Smooth muscle cell (in vitro differentiated cells): ENCODE results near the gene WASHC2A. TPM values are rescaled to one million over a fixed set of nuclear protein-coding genes. Genes with fewer than 3 reads are reported as not detected.
"Not testable (repeated sequence)": the region's sequence is repeated elsewhere in the genome, so short reads cannot be mapped to it uniquely, and the experiment has no call there.

Source experiments
- DNase-seq: peaks from one replicate; lab custom pipeline; 2025; ENCODE audit not compliant: unreplicated experiment; lab: John Stamatoyannopoulos, UW
- H2AFZ ChIP-seq: fragments of 200-600 bp; sonication (generic); 2 replicates; pipeline ENCODE4 v1.6.0; 2016; ENCODE audit warnings: antibody characterized with exemption, low read depth, mild to moderate bottlenecking
- H3F3A ChIP-seq: fragments of 200-600 bp; sonication (generic); 2 replicates; pipeline ENCODE4 v1.6.0; 2017; ENCODE audit warnings: antibody characterized with exemption, low read depth
- H3K27ac ChIP-seq: fragments of 200-600 bp; sonication (generic); 2 replicates; pipeline ENCODE4 v1.5.1; 2016; ENCODE audit warnings: low read depth, mild to moderate bottlenecking
- H3K27me3 ChIP-seq: fragments of 200-600 bp; sonication (generic); 2 replicates; pipeline ENCODE4 v1.6.1; 2016; ENCODE audit warnings: low read depth, mild to moderate bottlenecking
- H3K36me3 ChIP-seq: fragments of 200-600 bp; sonication (generic); 2 replicates; pipeline ENCODE4 v1.5.1; 2016; ENCODE audit warnings: low read depth
- H3K4me1 ChIP-seq: fragments of 200-600 bp; sonication (generic); 2 replicates; pipeline ENCODE4 v1.5.1; 2016; ENCODE audit warnings: low read depth
- H3K4me2 ChIP-seq: fragments of 200-600 bp; sonication (generic); 2 replicates; pipeline ENCODE4 v1.6.0; 2016; ENCODE audit warnings: mild to moderate bottlenecking
- H3K4me3 ChIP-seq: fragments of 200-600 bp; sonication (generic); 2 replicates; pipeline ENCODE4 v1.5.1; 2016; ENCODE audit warnings: mild to moderate bottlenecking
- H3K79me2 ChIP-seq: fragments of 200-600 bp; sonication (generic); 2 replicates; pipeline ENCODE4 v1.6.0; 2016; ENCODE audit warnings: low read depth, mild to moderate bottlenecking
- H3K9ac ChIP-seq: fragments of 200-600 bp; sonication (generic); 2 replicates; pipeline ENCODE4 v1.6.0; 2016; ENCODE audit warnings: low read depth
- H3K9me3 ChIP-seq: fragments of 200-600 bp; sonication (generic); replicated peaks from 2 replicates; pipeline ENCODE4 v1.5.1; 2016; ENCODE audit warnings: low read depth
- H4K20me1 ChIP-seq: fragments of 200-600 bp; sonication (generic); 2 replicates; pipeline ENCODE4 v1.6.0; 2016; ENCODE audit warnings: low read depth
- CTCF ChIP-seq: fragments of 200-600 bp; sonication (generic); IDR thresholded peaks from 2 replicates; pipeline ENCODE4 v1.5.1; 2017; ENCODE audit warnings: borderline replicate concordance, mild to moderate bottlenecking, antibody characterized with exemption; ENCODE audit not compliant: insufficient read depth, poor library complexity, severe bottlenecking
- WGBS: methylation state at CpG from one replicate; pipeline ENCODE4 v1.1.7; 2016; ENCODE audit warnings: low lambda C conversion rate; 5-methylcytosine and 5-hydroxymethylcytosine counted together
- polyA plus RNA-seq: library from polyadenylated mRNA; unstranded; fragments of >200 nt; fragmentation: Nextera tagmentation; extraction: Ambion mirVana; gene quantifications from 2 replicates; pipeline ENCODE4 v1.2.1, GENCODE V29; 2016
- total RNA-seq: library from RNA; depleted of rRNA; stranded (reverse); fragments of >200 nt; gene quantifications from 2 replicates; pipeline ENCODE4 v1.2.3, GENCODE V29; 2014

WASHC2A gene
- 13.3 and 16.0 TPM in 2 replicates for total RNA-seq
- 14.2 and 21.9 TPM in 2 replicates for polyA plus RNA-seq

GRCh38 chr10:50067546-50068351 lies at the start of gene WASHC2A:
WASHC2A (plus strand) TSS chr10:50067954; CDS start chr10:50068006, 52 bp downstream.
- not testable (repeated sequence) for H3K79me2 ChIP-seq, H4K20me1 ChIP-seq, H3K9me3 ChIP-seq, H3K4me1 ChIP-seq, H3K36me3 ChIP-seq, H3F3A ChIP-seq
- Histone ChIP-seq H3K27me3 (peaks cover 15% of the 10 kb centered on the region), H3K27ac (peak within 1 kb of the TSS; percentile 46), H3K4me3 (peak within 1 kb of the TSS; percentile 82), H3K4me2 (peak within 1 kb of the TSS; percentile 90), H2AFZ (peak within 1 kb of the TSS; percentile 74), H3K9ac (peak within 1 kb of the TSS; percentile 81)
- under 1% methylated on average over 60 of the region's 73 CpGs for WGBS
- peak; percentile 71 for DNase-seq

- not testable (repeated sequence) for H2AFZ ChIP-seq, H3K4me2 ChIP-seq, H3K36me3 ChIP-seq, DNase-seq, H4K20me1 ChIP-seq, H3K9me3 ChIP-seq, H3K27me3 ChIP-seq, H3K79me2 ChIP-seq, H3K4me3 ChIP-seq, H3K27ac ChIP-seq, H3K4me1 ChIP-seq, H3K9ac ChIP-seq, H3F3A ChIP-seq
- WGBS = 100% methylated on average over 3 of the region's 3 CpGs
Observed at GRCh38 chr10:50019279-50019678, 48.5 kb upstream of the WASHC2A start.

DNA sequence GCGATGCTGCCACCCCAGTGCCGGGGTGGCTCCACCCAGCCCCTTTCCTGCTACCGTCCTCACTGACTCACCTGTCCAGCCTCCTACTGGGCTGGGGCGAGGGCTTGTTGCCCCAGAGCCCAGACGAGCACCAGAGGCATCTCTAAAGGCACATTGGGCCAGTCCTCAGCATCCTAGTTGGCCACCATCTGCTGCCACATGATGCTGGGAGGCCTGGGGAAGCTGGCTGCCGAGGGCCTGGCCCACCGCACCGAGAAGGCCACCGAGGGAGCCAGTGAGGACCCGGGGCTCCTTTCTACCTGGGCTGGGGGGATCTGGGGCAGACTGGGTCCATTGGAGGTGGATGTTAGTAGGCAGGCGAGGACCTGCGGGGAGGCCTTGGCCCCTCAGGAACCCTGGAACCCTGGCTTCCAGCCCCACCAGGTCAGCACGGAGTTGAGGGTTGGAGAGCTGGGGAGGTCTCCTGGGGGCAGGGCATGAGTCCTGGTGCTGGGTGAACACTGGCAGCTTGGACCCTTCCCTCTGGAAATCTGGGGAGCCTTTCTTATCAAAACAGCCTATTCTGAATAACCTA lies 47.2 kb upstream of the WASHC2A start:
- not testable (repeated sequence) for H4K20me1 ChIP-seq, H3K79me2 ChIP-seq, H3K27ac ChIP-seq, H3F3A ChIP-seq, H3K27me3 ChIP-seq, H3K4me1 ChIP-seq, H3K9me3 ChIP-seq, H2AFZ ChIP-seq, DNase-seq, H3K4me3 ChIP-seq, H3K9ac ChIP-seq, H3K36me3 ChIP-seq, H3K4me2 ChIP-seq
- 84% methylated on average over 12 of the region's 13 CpGs for WGBS

GRCh38 chr10:50021646-50022045 lies 46.1 kb upstream of the WASHC2A start:
- DNase-seq = no peak
- Histone ChIP-seq H3K9ac (no peak overlapping the region), H3K9me3 (no peaks in the 10 kb centered on the region), H3K27ac (no peak overlapping the region), H2AFZ (no peak overlapping the region), H3K4me2 (no peak overlapping the region), H3F3A (no peaks in the 10 kb centered on the region), H4K20me1 (no peaks in the 10 kb centered on the region), H3K4me1 (no peaks in the 10 kb centered on the region), H3K27me3 (no peaks in the 10 kb centered on the region), H3K4me3 (no peak overlapping the region), H3K79me2 (no peaks in the 10 kb centered on the region), H3K36me3 (no peaks in the 10 kb centered on the region)
- 91% methylated on average over 3 of the region's 3 CpGs for WGBS
- TF ChIP-seq CTCF = no peak

DNA sequence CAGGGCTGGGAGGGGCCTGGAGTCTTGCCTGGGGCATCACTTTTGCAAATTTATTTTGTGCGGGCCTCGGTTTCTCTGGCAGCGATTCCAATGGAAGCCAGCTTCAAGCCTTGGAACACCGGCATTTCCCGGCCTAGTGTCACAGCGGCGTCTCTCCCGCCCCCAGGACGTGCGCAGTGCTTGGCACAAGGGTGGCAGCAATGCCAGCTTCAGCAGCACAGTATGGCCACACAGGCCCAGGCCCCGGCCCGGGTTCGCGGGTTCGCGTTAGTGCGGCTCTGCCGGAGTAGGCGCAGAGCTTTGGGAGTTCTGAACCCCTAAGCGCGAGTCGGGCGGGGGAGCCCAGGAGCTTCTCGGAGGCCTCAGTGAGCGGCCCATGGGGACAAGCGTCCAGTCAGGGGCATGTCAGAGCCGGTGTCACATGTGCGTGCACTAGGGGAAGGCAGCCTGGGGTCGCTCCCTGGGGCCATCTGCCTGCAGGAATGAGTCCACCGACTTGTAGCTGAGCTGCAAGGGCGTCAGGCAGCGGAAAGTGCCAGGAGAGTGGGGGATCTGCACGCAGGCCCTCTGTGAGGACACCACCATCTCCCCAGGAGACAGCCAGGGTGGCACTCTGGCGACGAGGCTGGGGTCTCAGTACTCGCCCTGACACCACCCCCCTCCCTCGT lies 42.9 kb upstream of the WASHC2A start:
- H3K79me2 ChIP-seq, H3K4me2 ChIP-seq, H2AFZ ChIP-seq, H3K27ac ChIP-seq, H3K9ac ChIP-seq, H3K9me3 ChIP-seq, H3K36me3 ChIP-seq, H4K20me1 ChIP-seq, DNase-seq, H3K27me3 ChIP-seq, H3K4me3 ChIP-seq, H3K4me1 ChIP-seq, H3F3A ChIP-seq: not testable (repeated sequence)
- 90% methylated on average over 31 of the region's 37 CpGs for WGBS
